HCT116 (cell line): Measurements from ENCODE around the gene MED13L. TPM values are rescaled to one million over a fixed set of nuclear protein-coding genes. Genes with fewer than 3 reads are reported as not detected.

Experiments
- ATAC-seq: fragments of 200-7000 bp; cut with Tn5 transposase; 2 replicates; pipeline ENCODE4 v1.9.1; 2020; ENCODE audit warnings: mild to moderate bottlenecking, moderate library complexity
- BruUV-seq: library from RNA; stranded (reverse); fragments of 400-500 nt; replicated peaks from 2 replicates; lab custom pipeline; 2021; lab: Mats Ljungman, UMichigan
- CTCF ChIA-PET: fragments of 300-600 bp; sonication (Branson Sonifier 250); formaldehyde crosslinking; loops from one replicate; lab custom pipeline; 2021; ENCODE audit warnings: antibody characterized with exemption; lab: Charles Lee
- POLR2A ChIA-PET: fragments of 300-600, 350-600 bp; sonication (Branson Sonifier 250); formaldehyde crosslinking; loops from one replicate; lab custom pipeline; 2021; ENCODE audit warnings: antibody characterized with exemption; lab: Charles Lee
- RAD21 ChIA-PET, 2 experiments: fragments of 300-600 bp; sonication (Branson Sonifier 250); formaldehyde crosslinking; loops; one replicate each; lab custom pipeline; 2023; ENCODE audit warnings: low total read pairs in 2 of 2; ENCODE audit not compliant: uncharacterized antibody in 2 of 2, unreplicated experiment in 2 of 2, low non-redundant PET in 1 of 2; lab: Charles Lee
- DNase-seq: peaks from one replicate; pipeline ENCODE4 v3.0.0-alpha.2; 2010; ENCODE audit warnings: low read depth, low spot score
- H2AFZ ChIP-seq: fragments of 200-600 bp; shearing (Covaris generic), sonication (generic); 2 replicates; pipeline ENCODE4 v1.6.1; 2017; ENCODE audit warnings: low read depth, mixed run types, mixed read lengths, antibody characterized with exemption, low read length; ENCODE audit not compliant: poor library complexity, severe bottlenecking
- H3K27ac ChIP-seq: 2 replicates; pipeline ENCODE4 v1.5.1; 2012; ENCODE audit warnings: low read depth, low read length
- H3K27me3 ChIP-seq: fragments of 200-600 bp; sonication (generic); 2 replicates; pipeline ENCODE4 v1.6.1; 2016; ENCODE audit warnings: mixed run types, low read length, mixed read lengths; ENCODE audit not compliant: insufficient read depth
- H3K36me3 ChIP-seq, 2 experiments: fragments of 200-500 bp in 1 of 2; fragments of 200-600 bp in 1 of 2; sonication (Bioruptor generic) in 1 of 2; sonication (generic) in 1 of 2; 2 replicates each; pipeline versions ENCODE4 v1.5.1 to v1.6.1; 2014 to 2016; ENCODE audit warnings: low read length in 2 of 2, inconsistent platforms in 1 of 2, mixed read lengths in 1 of 2, mixed run types in 1 of 2; ENCODE audit not compliant: insufficient read depth in 2 of 2, control insufficient read depth in 1 of 2
- H3K4me1 ChIP-seq, 2 experiments: fragments of 200-600 bp in 1 of 2; sonication (generic) in 1 of 2; 2 replicates each; pipeline versions ENCODE4 v1.5.1 to v1.6.1; 2012 to 2017; ENCODE audit warnings: low read length in 2 of 2, inconsistent platforms in 1 of 2, mild to moderate bottlenecking in 1 of 2, mixed read lengths in 1 of 2, mixed run types in 1 of 2, moderate library complexity in 1 of 2; ENCODE audit not compliant: insufficient read depth in 2 of 2, control insufficient read depth in 1 of 2
- H3K4me2 ChIP-seq: fragments of 200-600 bp; sonication (generic); 2 replicates; pipeline ENCODE4 v1.6.1; 2017; ENCODE audit warnings: mixed run types, low read length, mixed read lengths
- H3K4me3 ChIP-seq, 2 experiments: fragments of 200-600 bp in 1 of 2; sonication (generic) in 1 of 2; replicated peaks in 1 of 2; 2 replicates each; pipeline ENCODE4 v1.5.1; 2011 to 2016; ENCODE audit warnings: low read length in 2 of 2, control low read depth in 1 of 2, low read depth in 1 of 2, mild to moderate bottlenecking in 1 of 2, mixed read lengths in 1 of 2, mixed run types in 1 of 2
- H3K79me2 ChIP-seq: fragments of 200-600 bp; sonication (generic); 2 replicates; pipeline ENCODE4 v1.6.1; 2017; ENCODE audit warnings: mild to moderate bottlenecking, mixed run types, low read length, moderate library complexity, mixed read lengths; ENCODE audit not compliant: insufficient read depth
- H3K9ac ChIP-seq: fragments of 200-600 bp; sonication (generic); 2 replicates; pipeline ENCODE4 v1.6.1; 2016; ENCODE audit warnings: low read length, mixed read lengths
- H3K9me2 ChIP-seq: fragments of 200-600 bp; sonication (generic), shearing (Covaris generic); 2 replicates; pipeline ENCODE4 v1.6.1; 2017; ENCODE audit warnings: mixed run types, mild to moderate bottlenecking, moderate library complexity; ENCODE audit not compliant: insufficient read depth
- H3K9me3 ChIP-seq, 2 experiments: fragments of 200-500 bp in 1 of 2; fragments of 200-600 bp in 1 of 2; sonication (Bioruptor generic) in 1 of 2; sonication (generic) in 1 of 2; 2 replicates each; pipeline ENCODE4 v1.6.1; 2014 to 2017; ENCODE audit warnings: low read length in 2 of 2, mixed read lengths in 2 of 2, inconsistent platforms in 1 of 2, low read depth in 1 of 2, mild to moderate bottlenecking in 1 of 2, mixed run types in 1 of 2, moderate library complexity in 1 of 2; ENCODE audit not compliant: control insufficient read depth in 1 of 2, insufficient read depth in 1 of 2
- H4K20me1 ChIP-seq: fragments of 200-600 bp; sonication (generic), shearing (Covaris generic); 2 replicates; pipeline ENCODE4 v1.6.1; 2017; ENCODE audit warnings: mixed run types, mild to moderate bottlenecking, moderate library complexity; ENCODE audit not compliant: insufficient read depth
- CTCF ChIP-seq, 3 experiments: fragments of 200-600 bp in 1 of 3; sonication (generic) in 1 of 3; IDR thresholded peaks in 2 of 3; conservative IDR thresholded peaks in 1 of 3; 2 replicates each; pipeline ENCODE4 v1.5.1; 2012 to 2017; ENCODE audit warnings: low read depth in 2 of 3, low read length in 2 of 3, antibody characterized with exemption in 1 of 3, borderline replicate concordance in 1 of 3, control low read depth in 1 of 3, mild to moderate bottlenecking in 1 of 3, mixed read lengths in 1 of 3, mixed run types in 1 of 3, moderate library complexity in 1 of 3; ENCODE audit not compliant: insufficient read depth in 1 of 3
- ELF1 ChIP-seq: IDR thresholded peaks from 2 replicates; pipeline ENCODE4 v1.6.1; 2012; ENCODE audit warnings: low read depth, borderline replicate concordance
- EZH2 ChIP-seq: fragments of 200-600 bp; sonication (generic); IDR thresholded peaks from 2 replicates; pipeline ENCODE4 v1.6.1; 2017; ENCODE audit warnings: antibody characterized with exemption, mixed run types
- EZH2phosphoT487 ChIP-seq: fragments of 200-600 bp; IDR thresholded peaks from 2 replicates; pipeline ENCODE4 v1.6.1; 2018; ENCODE audit warnings: antibody characterized with exemption, borderline replicate concordance
- FOSL1 ChIP-seq: IDR thresholded peaks from 2 replicates; pipeline ENCODE4 v1.6.1; 2012; ENCODE audit warnings: low read depth
- JUND ChIP-seq: IDR thresholded peaks from 2 replicates; pipeline ENCODE4 v1.6.1; 2012
- MAX ChIP-seq: IDR thresholded peaks from 2 replicates; pipeline ENCODE4 v1.6.1; 2012
- POLR2AphosphoS5 ChIP-seq: IDR thresholded peaks from 2 replicates; pipeline ENCODE4 v1.6.1; 2011; ENCODE audit warnings: mild to moderate bottlenecking, low read depth, low read length, moderate library complexity
- RAD21 ChIP-seq: IDR thresholded peaks from 2 replicates; pipeline ENCODE4 v1.6.1; 2012; ENCODE audit warnings: low read depth, mild to moderate bottlenecking
- SIN3A ChIP-seq: IDR thresholded peaks from 2 replicates; pipeline ENCODE4 v1.6.1; 2012; ENCODE audit warnings: low read depth
- SRF ChIP-seq: IDR thresholded peaks from 2 replicates; pipeline ENCODE4 v1.6.1; 2012; ENCODE audit warnings: low read depth
- YY1 ChIP-seq: IDR thresholded peaks from 2 replicates; pipeline ENCODE4 v1.6.1; 2011; ENCODE audit warnings: low read length, low read depth, moderate library complexity, mild to moderate bottlenecking; ENCODE audit not compliant: insufficient replicate concordance; ENCODE audit errors: extremely low read depth
- ZBTB33 ChIP-seq: IDR thresholded peaks from 2 replicates; pipeline ENCODE4 v1.6.1; 2011; ENCODE audit warnings: mild to moderate bottlenecking, low read length, moderate library complexity; ENCODE audit not compliant: insufficient replicate concordance; ENCODE audit errors: extremely low read depth
- ZFX ChIP-seq: fragments of 450-650 bp; IDR thresholded peaks from 2 replicates; pipeline ENCODE4 v1.6.1; 2017
- ZNF274 ChIP-seq: fragments of 200-500 bp; sonication (Bioruptor generic); IDR thresholded peaks from 2 replicates; pipeline ENCODE4 v1.6.1; 2014; ENCODE audit warnings: mild to moderate bottlenecking, low read depth, low read length, inconsistent platforms
- intact Hi-C: fragments of 100-400 bp; cut with micrococcal nuclease; formaldehyde crosslinking; loops from 2 replicates; pipeline ENCODE4 v1.10.0; 2022
- total RNA-seq: library from RNA; stranded (reverse); gene quantifications from one replicate; pipeline ENCODE4 v1.2.1, GENCODE V29; 2021; ENCODE audit not compliant: unreplicated experiment
- TF ChIP-seq, protein P1 (sequence below): IDR thresholded peaks from 2 replicates; pipeline ENCODE4 v1.6.1; 2012; ENCODE audit warnings: low read depth

MED13L gene
- total RNA-seq, 1 experiment from 2014 or later = 176 TPM

- TF ChIP-seq, protein P1, sequence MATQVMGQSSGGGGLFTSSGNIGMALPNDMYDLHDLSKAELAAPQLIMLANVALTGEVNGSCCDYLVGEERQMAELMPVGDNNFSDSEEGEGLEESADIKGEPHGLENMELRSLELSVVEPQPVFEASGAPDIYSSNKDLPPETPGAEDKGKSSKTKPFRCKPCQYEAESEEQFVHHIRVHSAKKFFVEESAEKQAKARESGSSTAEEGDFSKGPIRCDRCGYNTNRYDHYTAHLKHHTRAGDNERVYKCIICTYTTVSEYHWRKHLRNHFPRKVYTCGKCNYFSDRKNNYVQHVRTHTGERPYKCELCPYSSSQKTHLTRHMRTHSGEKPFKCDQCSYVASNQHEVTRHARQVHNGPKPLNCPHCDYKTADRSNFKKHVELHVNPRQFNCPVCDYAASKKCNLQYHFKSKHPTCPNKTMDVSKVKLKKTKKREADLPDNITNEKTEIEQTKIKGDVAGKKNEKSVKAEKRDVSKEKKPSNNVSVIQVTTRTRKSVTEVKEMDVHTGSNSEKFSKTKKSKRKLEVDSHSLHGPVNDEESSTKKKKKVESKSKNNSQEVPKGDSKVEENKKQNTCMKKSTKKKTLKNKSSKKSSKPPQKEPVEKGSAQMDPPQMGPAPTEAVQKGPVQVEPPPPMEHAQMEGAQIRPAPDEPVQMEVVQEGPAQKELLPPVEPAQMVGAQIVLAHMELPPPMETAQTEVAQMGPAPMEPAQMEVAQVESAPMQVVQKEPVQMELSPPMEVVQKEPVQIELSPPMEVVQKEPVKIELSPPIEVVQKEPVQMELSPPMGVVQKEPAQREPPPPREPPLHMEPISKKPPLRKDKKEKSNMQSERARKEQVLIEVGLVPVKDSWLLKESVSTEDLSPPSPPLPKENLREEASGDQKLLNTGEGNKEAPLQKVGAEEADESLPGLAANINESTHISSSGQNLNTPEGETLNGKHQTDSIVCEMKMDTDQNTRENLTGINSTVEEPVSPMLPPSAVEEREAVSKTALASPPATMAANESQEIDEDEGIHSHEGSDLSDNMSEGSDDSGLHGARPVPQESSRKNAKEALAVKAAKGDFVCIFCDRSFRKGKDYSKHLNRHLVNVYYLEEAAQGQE = no peak
- TF ChIP-seq SRF (no peak), SIN3A (no peak), RAD21 (no peak)
Observed at GRCh38 chr12:116200812-116201211, 76.7 kb downstream of the MED13L start (continued).

GRCh38 chr12:116199160-116199706, 78.3 kb downstream of the MED13L start:
- intact Hi-C loops = no loop called here
- Histone ChIP-seq H4K20me1 (peaks cover 79% of the 10 kb centered on the region), H3K4me1 (peaks cover 0 to 17% of the 10 kb centered on the region in 2 experiments; a peak in 2 of 4 replicates), H3K9me2 (no peaks in the 10 kb centered on the region), H3K9me3 (no peaks in the 10 kb centered on the region), H3K27me3 (no peaks in the 10 kb centered on the region), H3K4me3 (no peak overlapping the region), H3K79me2 (peaks cover 100% of the 10 kb centered on the region), H3K9ac (no peak overlapping the region), H2AFZ (no peak overlapping the region), H3K36me3 (no peaks in the 10 kb centered on the region), H3K4me2 (no peak overlapping the region), H3K27ac (no peak overlapping the region)
- DNase-seq = no peak
- BruUV-seq = no TSS peak
- no peak for ATAC-seq
- ChIA-PET CTCF (no interaction called here), POLR2A (no interaction called here), RAD21 (no interaction called here)
- TF ChIP-seq YY1 (no peak), JUND (no peak), POLR2AphosphoS5 (no peak), EZH2phosphoT487 (no peak), RAD21 (no peak), EZH2 (no peak), FOSL1 (no peak), MAX (no peak), ZBTB33 (no peak), CTCF (IDR thresholded peaks at IDR 0.05 in 2 of 3, conservative IDR thresholded peaks at IDR 0.05 in 1 of 3; ENCODE audit: borderline replicate concordance in 1 of 3, insufficient read depth in 1 of 3, low read depth in 2 of 3, low read length in 2 of 3) (no peak), SRF (no peak), ZNF274 (no peak), ZFX (no peak), ELF1 (no peak)
